Measurements from ENCODE around the gene INTU.

DNA sequence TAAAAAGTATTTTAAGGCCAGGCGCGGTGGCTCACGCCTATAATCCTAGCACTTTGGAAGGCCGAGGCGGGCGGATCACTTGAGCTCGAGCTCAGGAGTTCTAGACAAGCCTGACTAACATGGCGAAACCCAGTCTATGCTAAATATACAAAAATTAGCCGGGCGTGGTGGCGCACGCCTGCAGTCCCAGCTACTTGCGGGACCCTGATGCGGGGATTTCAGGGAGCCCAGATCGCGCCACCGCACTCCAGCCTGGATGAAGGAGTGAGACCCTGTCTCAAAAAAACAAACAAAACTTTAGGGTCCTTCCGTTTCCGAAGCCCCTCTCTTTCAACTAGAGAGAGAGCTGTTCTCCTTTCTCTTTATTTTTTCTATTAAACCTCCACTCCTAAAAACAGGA, 98.6 kb downstream of the INTU start:
- TF ChIP-seq, protein P1, sequence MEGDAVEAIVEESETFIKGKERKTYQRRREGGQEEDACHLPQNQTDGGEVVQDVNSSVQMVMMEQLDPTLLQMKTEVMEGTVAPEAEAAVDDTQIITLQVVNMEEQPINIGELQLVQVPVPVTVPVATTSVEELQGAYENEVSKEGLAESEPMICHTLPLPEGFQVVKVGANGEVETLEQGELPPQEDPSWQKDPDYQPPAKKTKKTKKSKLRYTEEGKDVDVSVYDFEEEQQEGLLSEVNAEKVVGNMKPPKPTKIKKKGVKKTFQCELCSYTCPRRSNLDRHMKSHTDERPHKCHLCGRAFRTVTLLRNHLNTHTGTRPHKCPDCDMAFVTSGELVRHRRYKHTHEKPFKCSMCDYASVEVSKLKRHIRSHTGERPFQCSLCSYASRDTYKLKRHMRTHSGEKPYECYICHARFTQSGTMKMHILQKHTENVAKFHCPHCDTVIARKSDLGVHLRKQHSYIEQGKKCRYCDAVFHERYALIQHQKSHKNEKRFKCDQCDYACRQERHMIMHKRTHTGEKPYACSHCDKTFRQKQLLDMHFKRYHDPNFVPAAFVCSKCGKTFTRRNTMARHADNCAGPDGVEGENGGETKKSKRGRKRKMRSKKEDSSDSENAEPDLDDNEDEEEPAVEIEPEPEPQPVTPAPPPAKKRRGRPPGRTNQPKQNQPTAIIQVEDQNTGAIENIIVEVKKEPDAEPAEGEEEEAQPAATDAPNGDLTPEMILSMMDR (IDR thresholded peaks at IDR 0.05; ENCODE audit: low read depth, low read length) = no peak
- TF ChIP-seq EZH2phosphoT487 (IDR thresholded peaks at IDR 0.05; ENCODE audit: low read depth) = no peak

All from OCI-LY3 (cell line).